Ascending aorta (tissue), 2 donors: ENCODE measurements around the gene KCND3. TPM values are rescaled to one million over a fixed set of nuclear protein-coding genes. Genes with fewer than 3 reads are reported as not detected.
A peak's percentile ranks its signal among the peaks of the same experiment; 100 is the strongest.

ENCODE experiments used
- DNase-seq, 2 donors: peaks; one replicate each; pipeline ENCODE4 v3.0.0-alpha.2; 2019; ENCODE audit warnings: low spot score in 2 of 2
- H3K27ac ChIP-seq, 2 donors: fragments of 200-600 bp; sonication (generic); one replicate each; pipeline ENCODE4 v1.5.1; 2016 to 2017; ENCODE audit warnings: mild to moderate bottlenecking in 1 of 2
- H3K27me3 ChIP-seq: fragments of 200-600 bp; sonication (generic); one replicate; pipeline ENCODE4 v1.5.1; 2017
- H3K36me3 ChIP-seq, 2 donors: fragments of 200-600 bp; sonication (generic); one replicate each; pipeline ENCODE4 v1.5.1; 2016
- H3K4me1 ChIP-seq, 2 donors: fragments of 200-600 bp; sonication (generic); one replicate each; pipeline ENCODE4 v1.5.1; 2016 to 2017; ENCODE audit warnings: mild to moderate bottlenecking in 1 of 2
- H3K4me3 ChIP-seq, 2 donors: fragments of 200-600 bp; sonication (generic); one replicate each; pipeline ENCODE4 v1.5.1; 2016 to 2017; ENCODE audit warnings: mild to moderate bottlenecking in 1 of 2
- H3K9me3 ChIP-seq, 2 donors: fragments of 200-600 bp; sonication (generic); one replicate each; pipeline ENCODE4 v1.5.1; 2016
- CTCF ChIP-seq, 3 experiments: fragments of 200-600 bp in 2 of 3; fragments of 450-650 bp in 1 of 3; sonication (generic) in 2 of 3; IDR thresholded peaks; one replicate each; pipeline ENCODE4 v1.5.1; 2016 to 2019; ENCODE audit warnings: antibody characterized with exemption in 3 of 3, mild to moderate bottlenecking in 1 of 3, moderate library complexity in 1 of 3
- intact Hi-C: fragments of 100-400 bp; cut with DNase I; formaldehyde crosslinking; loops from one replicate; pipeline ENCODE4 v1.15.1; 2023
- total RNA-seq: library from RNA; depleted of rRNA; stranded (reverse); fragments of >200 nt; gene quantifications from one replicate; pipeline ENCODE4 v1.1.0, GENCODE V29; 2016

Gene KCND3
- total RNA-seq, 1 donor from 2014 or later: 13.3 TPM

GRCh38 chr1:111734426-111734825, 255.0 kb downstream of the KCND3 start:
- peaks cover 0 to 19% of the 10 kb centered on the region in 2 donors for H3K4me1 ChIP-seq
- no peaks in the 10 kb centered on the region for H3K27me3 ChIP-seq
- DNase-seq: peak in 1 of 2 donors; percentile 48
- no peak overlapping the region for H3K27ac ChIP-seq
- H3K36me3 ChIP-seq: no peaks in the 10 kb centered on the region
- H3K9me3 ChIP-seq: no peaks in the 10 kb centered on the region
- TF ChIP-seq CTCF (IDR thresholded peaks at IDR 0.05): no peak
- intact Hi-C loops: loop anchor here (10.0 kb wide), 1 partner anchor 970 kb away; the partner anchor contains the start of gene RHOC
- no peak overlapping the region for H3K4me3 ChIP-seq

DNA sequence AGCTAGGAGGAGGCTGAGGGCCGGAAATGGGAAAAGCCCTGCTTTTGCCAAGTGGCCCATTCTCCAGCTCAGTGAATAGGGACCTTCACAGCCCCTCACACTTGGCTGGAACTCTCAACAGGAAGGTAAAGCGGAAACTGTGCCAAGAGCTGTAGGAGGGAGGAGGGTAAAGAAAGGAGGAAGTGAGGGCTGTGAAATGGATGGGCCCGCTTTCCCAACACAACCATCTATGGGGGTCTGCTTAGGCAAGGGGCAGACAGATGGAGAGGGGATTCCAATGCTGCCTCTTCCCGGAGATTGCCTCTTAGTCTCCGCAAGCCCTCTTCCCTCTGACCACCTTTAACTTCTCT, 255.5 kb downstream of the KCND3 start:
- Histone ChIP-seq H3K27me3 (no peaks in the 10 kb centered on the region), H3K27ac (peak overlapping the region; percentile 38 to 47), H3K4me3 (no peak overlapping the region), H3K36me3 (no peaks in the 10 kb centered on the region), H3K9me3 (no peaks in the 10 kb centered on the region), H3K4me1 (peaks cover 0 to 19% of the 10 kb centered on the region in 2 donors)
- no peak for DNase-seq
- intact Hi-C loops: loop anchor here (10.0 kb wide), 1 partner anchor 971 kb away; the partner anchor contains the start of gene RHOC
- TF ChIP-seq CTCF (IDR thresholded peaks at IDR 0.05): no peak

GRCh38 chr1:111733183-111733991, 256.1 kb downstream of the KCND3 start:
- Histone ChIP-seq H3K27me3 (no peaks in the 10 kb centered on the region), H3K4me1 (peaks cover 0 to 19% of the 10 kb centered on the region in 2 donors), H3K36me3 (no peaks in the 10 kb centered on the region), H3K27ac (peak overlapping the region; percentile 38 to 47), H3K4me3 (no peak overlapping the region), H3K9me3 (no peaks in the 10 kb centered on the region)
- intact Hi-C loops: loop anchor here (10.0 kb wide), 1 partner anchor 971 kb away; the partner anchor contains the start of gene RHOC
- peak in 1 of 2 donors; percentile 78 for DNase-seq
- no peak for TF ChIP-seq CTCF (IDR thresholded peaks at IDR 0.05)

DNA sequence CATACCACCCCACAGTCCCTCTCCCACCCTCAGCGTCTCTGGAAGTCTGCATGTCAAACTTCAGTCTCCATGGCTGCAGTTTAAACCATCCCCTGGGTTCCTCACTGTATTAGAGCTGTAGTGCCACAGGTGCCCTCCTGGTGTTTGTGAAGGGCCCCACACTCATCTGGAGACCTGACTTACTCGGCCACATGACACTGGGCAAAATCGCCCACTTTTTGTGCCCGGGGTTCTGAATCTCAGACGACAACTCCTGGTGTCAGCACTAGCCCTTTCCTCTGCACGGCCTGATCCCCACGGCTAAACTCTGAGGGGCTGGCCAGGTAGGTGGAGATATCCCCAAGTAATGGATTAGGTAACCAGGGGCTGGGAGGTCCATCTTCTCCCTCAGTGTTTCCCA, 256.8 kb downstream of the KCND3 start:
- Histone ChIP-seq H3K4me1 (peaks cover 0 to 15% of the 10 kb centered on the region in 2 donors), H3K36me3 (peaks cover 0 to under 1% of the 10 kb centered on the region in 2 donors), H3K9me3 (no peaks in the 10 kb centered on the region), H3K27ac (peak overlapping the region in 1 of 2 donors; percentile 47), H3K4me3 (no peak overlapping the region), H3K27me3 (no peaks in the 10 kb centered on the region)
- intact Hi-C loops: loop anchor here (10.0 kb wide), 1 partner anchor 972 kb away; the partner anchor contains the start of gene RHOC
- TF ChIP-seq CTCF (IDR thresholded peaks at IDR 0.05): no peak
- DNase-seq: peak in 1 of 2 donors; percentile 60

GRCh38 chr1:111731956-111732355, 257.5 kb downstream of the KCND3 start:
- Histone ChIP-seq H3K4me3 (no peak overlapping the region), H3K4me1 (peaks cover 0 to 8% of the 10 kb centered on the region in 2 donors), H3K9me3 (no peaks in the 10 kb centered on the region), H3K36me3 (peaks cover 0 to 8% of the 10 kb centered on the region in 2 donors), H3K27ac (no peak overlapping the region), H3K27me3 (no peaks in the 10 kb centered on the region)
- intact Hi-C loops: loop anchor here (10.0 kb wide), 1 partner anchor 973 kb away; the partner anchor contains the start of gene RHOC
- TF ChIP-seq CTCF (IDR thresholded peaks at IDR 0.05): no peak
- peak in 1 of 2 donors; percentile 45 for DNase-seq
